GM06990 (cell line): ENCODE data around the gene HECTD1.

ENCODE experiments used
- DNase-seq: peaks from one replicate; pipeline ENCODE4 v3.0.0-alpha.2; 2011; ENCODE audit not compliant: insufficient read length; ENCODE audit errors: extremely low read depth
- H3K27me3 ChIP-seq: replicated peaks from 2 replicates; pipeline ENCODE4 v1.6.0; 2011; ENCODE audit warnings: low read length; ENCODE audit not compliant: control insufficient read depth, insufficient read depth
- H3K36me3 ChIP-seq: 2 replicates; pipeline ENCODE4 v1.5.1; 2011; ENCODE audit warnings: low read length; ENCODE audit not compliant: control insufficient read depth, insufficient read depth
- H3K4me3 ChIP-seq: replicated peaks from 2 replicates; pipeline ENCODE4 v1.5.1; 2011; ENCODE audit warnings: low read depth, mild to moderate bottlenecking, control low read depth, low read length
- TF ChIP-seq, protein P1 (sequence below): IDR thresholded peaks from 2 replicates; pipeline ENCODE4 v1.5.1; 2011; ENCODE audit warnings: low read length, control low read depth, mild to moderate bottlenecking, inconsistent platforms; ENCODE audit not compliant: insufficient read depth, poor library complexity, severe bottlenecking

The HECTD1 gene

DNA sequence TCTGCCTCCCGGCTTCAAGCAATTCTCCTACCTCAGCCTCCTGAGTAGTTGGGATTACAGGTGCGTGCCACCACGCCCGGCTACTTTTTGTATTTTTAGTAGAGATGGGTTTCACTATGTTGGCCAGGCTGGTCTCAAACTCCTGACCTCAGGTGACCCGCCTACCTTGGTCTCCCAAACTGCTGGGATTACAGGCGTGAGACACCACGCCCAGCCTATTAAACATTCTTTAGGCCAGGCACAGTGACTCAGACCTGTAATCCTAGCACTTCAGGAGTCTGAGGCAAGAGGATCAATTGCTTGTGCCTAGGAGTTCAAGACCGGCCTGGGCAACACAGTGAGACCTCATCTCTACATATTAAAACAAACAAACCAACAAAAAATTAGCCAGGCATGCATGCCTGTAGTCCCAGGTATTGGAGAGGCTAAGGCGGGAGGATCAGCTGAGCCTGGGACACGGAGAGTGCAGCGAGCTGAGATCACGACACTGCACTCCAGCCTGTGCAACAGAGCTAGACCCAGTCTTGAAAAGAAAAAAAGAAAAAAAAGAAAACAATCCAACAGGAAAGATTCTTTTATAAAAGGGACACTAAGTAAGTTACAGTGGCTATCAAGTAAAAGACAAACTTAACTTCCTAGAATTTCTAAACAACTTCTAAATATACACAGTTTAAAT lies 70.2 kb downstream of the HECTD1 start:
- Histone ChIP-seq H3K36me3 (peaks cover 10% of the 10 kb centered on the region), H3K4me3 (no peak overlapping the region), H3K27me3 (no peaks in the 10 kb centered on the region)
- TF ChIP-seq, protein P1, sequence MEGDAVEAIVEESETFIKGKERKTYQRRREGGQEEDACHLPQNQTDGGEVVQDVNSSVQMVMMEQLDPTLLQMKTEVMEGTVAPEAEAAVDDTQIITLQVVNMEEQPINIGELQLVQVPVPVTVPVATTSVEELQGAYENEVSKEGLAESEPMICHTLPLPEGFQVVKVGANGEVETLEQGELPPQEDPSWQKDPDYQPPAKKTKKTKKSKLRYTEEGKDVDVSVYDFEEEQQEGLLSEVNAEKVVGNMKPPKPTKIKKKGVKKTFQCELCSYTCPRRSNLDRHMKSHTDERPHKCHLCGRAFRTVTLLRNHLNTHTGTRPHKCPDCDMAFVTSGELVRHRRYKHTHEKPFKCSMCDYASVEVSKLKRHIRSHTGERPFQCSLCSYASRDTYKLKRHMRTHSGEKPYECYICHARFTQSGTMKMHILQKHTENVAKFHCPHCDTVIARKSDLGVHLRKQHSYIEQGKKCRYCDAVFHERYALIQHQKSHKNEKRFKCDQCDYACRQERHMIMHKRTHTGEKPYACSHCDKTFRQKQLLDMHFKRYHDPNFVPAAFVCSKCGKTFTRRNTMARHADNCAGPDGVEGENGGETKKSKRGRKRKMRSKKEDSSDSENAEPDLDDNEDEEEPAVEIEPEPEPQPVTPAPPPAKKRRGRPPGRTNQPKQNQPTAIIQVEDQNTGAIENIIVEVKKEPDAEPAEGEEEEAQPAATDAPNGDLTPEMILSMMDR: no peak
- DNase-seq: no peak

DNA sequence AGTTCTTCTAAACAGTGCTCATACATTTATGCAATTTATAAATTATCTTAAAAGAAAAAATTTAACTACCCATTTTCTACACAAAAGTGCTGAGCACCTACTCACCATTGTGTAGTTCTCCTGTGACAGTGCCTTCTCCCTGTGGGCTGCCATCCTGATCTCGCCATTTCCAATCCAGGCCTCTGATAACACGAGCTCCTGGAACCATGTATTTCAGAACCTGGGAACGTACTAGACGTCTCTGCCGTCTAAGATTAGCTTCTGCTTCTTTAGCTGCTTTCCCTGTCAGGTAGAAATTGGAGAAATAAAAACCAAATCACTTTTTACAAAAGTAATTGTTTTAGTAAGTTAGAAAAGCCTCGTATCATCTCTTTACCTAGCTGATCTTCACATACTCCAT lies 74.5 kb downstream of the HECTD1 start:
- TF ChIP-seq, protein P1: no peak
- Histone ChIP-seq H3K4me3 (no peak overlapping the region), H3K27me3 (no peaks in the 10 kb centered on the region), H3K36me3 (peaks cover 10% of the 10 kb centered on the region)
- no peak for DNase-seq

DNA sequence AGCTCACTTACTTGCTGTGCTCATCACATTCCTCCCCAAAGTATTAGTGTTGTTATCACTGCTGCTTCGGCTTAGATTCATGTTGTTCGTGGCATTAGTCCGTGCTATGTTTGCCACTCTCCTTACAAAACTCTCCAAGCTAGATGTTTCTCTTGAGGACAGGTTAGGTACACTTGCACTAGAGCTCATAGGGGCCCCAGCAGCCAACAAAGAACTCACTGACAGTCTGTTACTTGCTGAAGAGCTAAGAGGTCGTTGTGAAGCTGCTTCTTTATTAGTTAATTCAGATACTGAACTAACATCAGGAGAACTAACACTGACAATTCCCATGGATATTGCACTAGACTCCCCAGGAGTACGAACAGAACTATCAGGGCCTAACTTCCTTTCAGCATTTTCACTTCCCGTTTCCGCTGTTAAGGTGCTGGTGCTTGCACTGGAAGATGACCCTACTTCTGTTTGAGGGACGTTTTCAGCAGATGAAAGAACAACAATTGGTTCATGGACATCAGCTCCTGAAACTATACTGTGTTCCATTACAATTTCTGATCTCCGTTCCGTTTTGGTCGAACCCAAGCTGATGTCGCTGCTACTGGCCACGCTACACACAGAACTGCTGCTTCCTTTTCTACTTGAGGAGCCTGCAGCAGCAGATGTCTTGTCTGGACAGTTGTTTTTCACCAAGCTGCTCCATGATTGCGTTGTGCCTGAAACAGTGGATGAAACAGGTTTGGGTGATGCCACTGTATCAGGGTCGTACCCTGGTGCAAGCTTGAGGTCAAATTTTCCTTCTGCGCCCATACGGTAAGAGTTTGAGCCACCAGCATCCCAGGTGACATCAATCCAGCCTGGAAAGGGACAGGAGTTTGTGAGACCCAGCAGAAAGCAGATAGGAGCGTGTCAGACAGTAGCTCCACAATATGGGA lies 78.7 kb downstream of the HECTD1 start:
- TF ChIP-seq, protein P1: no peak
- Histone ChIP-seq H3K36me3 (peaks cover 9% of the 10 kb centered on the region), H3K4me3 (no peak overlapping the region), H3K27me3 (no peaks in the 10 kb centered on the region)
- no peak for DNase-seq

DNA sequence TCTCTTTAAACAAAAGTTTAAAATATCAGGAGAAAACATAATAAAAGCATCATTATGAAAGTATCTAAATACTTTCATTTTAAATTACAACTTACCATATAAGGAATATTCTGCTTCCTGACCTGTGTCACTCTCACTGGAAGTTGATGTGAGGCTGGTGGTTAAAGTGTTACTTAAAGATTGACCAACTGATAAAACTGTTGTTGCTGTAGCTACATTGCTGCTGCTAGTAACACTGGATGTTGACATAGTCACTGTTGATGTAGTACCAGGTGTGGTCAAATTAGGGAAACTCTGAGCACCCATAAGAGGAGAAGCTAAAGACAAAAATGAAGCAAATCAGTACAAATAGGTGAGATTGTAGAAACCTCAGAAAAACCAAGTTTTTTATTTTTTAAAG lies 79.9 kb downstream of the HECTD1 start:
- Histone ChIP-seq H3K4me3 (no peak overlapping the region), H3K27me3 (no peaks in the 10 kb centered on the region), H3K36me3 (peaks cover 8% of the 10 kb centered on the region)
- DNase-seq: peak; percentile 25
- TF ChIP-seq, protein P1: no peak

DNA sequence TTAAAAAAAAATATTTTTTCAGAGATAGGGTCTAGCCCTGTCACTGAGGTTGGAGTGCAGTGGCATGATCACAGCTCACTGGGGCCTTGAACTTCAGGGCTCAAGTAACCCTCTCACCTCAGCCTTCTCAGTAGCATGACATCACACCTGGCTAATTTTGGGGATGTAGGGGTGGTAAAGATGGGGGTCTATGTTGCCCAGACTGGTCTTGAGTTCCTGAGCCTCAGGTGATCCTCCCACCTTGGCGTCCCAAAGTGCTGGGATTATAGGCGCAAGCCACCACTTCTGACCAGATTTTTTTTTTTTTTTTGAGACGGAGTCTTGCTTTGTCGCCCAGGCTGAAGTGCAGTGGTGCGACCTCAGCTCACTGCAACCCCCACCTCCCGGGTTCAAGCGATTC lies 80.9 kb downstream of the HECTD1 start:
- no peak for DNase-seq
- TF ChIP-seq, protein P1: no peak
- peaks cover 14% of the 10 kb centered on the region for H3K36me3 ChIP-seq

More for the DNA sequence above, 80.9 kb downstream of the HECTD1 start:
- no peaks in the 10 kb centered on the region for H3K27me3 ChIP-seq
- no peak overlapping the region for H3K4me3 ChIP-seq
